NT2/D1 (cell line): ENCODE measurements around the gene PDPN.

Source experiments
- SUZ12 ChIP-seq: IDR thresholded peaks from 2 replicates; pipeline ENCODE4 v1.6.1; 2011; ENCODE audit not compliant: insufficient read length, insufficient read depth; ENCODE audit errors: extremely low read depth
- YY1 ChIP-seq: IDR thresholded peaks from 2 replicates; pipeline ENCODE4 v1.6.1; 2011; ENCODE audit not compliant: insufficient read length, insufficient read depth
- ZNF274 ChIP-seq: IDR thresholded peaks from 2 replicates; pipeline ENCODE4 v1.6.1; 2011; ENCODE audit warnings: mild to moderate bottlenecking, low read depth, low read length

- TF ChIP-seq ZNF274 (no peak), YY1 (no peak), SUZ12 (no peak)
Observed at GRCh38 chr1:13628218-13628617, 44.6 kb downstream of the PDPN start.
